SK-N-MC (cell line): ENCODE results near the gene WARS2.

Experiments
- EZH2 ChIP-seq: fragments of 200-600 bp; sonication (generic); IDR thresholded peaks from one replicate; pipeline ENCODE4 v1.6.1; 2017; ENCODE audit warnings: antibody characterized with exemption
- POLR2AphosphoS5 ChIP-seq: IDR thresholded peaks from 2 replicates; pipeline ENCODE4 v1.6.1; 2012; ENCODE audit warnings: mild to moderate bottlenecking, low read depth, low read length, borderline replicate concordance

DNA sequence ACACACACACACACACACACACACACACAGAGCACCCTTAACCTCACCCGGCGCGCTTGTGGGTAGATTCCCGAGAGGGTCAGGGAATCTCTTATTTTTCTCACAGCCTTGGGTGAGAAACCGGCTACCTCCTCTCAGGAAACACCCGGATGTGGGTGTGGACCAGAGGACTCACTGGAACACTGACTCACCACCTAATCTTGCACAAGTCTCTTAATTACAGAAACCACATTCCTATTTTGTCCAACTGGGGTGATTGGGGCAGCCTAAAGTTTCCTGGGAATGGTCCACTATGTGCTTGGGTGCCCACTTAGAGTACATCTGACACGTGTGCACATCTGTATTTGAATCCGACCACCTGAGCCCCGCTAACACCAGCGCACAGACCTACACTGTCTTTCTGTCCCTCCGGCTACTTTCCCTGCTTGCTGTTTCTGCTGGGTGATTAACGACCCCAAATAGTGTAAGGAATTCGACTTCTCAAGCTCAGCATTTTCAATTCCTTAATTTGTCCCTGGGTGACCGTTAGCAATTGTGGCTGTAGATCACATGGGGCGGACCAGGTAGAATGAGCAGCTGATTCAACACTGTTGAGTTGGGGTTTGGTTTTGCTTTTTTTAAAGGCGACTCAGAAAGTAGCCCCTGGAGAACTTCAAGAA is 138.3 kb downstream of the WARS2 start:
- TF ChIP-seq EZH2 = no peak
- no peak for TF ChIP-seq POLR2AphosphoS5
